G401 (cell line): ENCODE data around the gene PPP1R11. TPM values are rescaled to one million over a fixed set of nuclear protein-coding genes. Genes with fewer than 3 reads are reported as not detected.
"Not testable (repeated sequence)": the region's sequence is repeated elsewhere in the genome, so short reads cannot be mapped to it uniquely, and the experiment has no call there.

Experiments
- DNase-seq: peaks from one replicate; pipeline ENCODE4 v3.0.0-alpha.2; 2015; ENCODE audit warnings: low spot score
- in situ Hi-C: cut with HindIII; loops from 2 replicates; pipeline ENCODE4 v1.10.0; 2016; ENCODE audit warnings: low sequenced_read_pairs, mixed read lengths
- total RNA-seq: library from RNA; depleted of rRNA; stranded (reverse); fragments of >200 nt; shearing (Covaris generic); gene quantifications from 2 replicates; pipeline ENCODE4 v1.2.3, GENCODE V29; 2014; rRNA removed

The PPP1R11 gene
- total RNA-seq, 1 experiment from 2014 or later, result 29.3 TPM

DNA sequence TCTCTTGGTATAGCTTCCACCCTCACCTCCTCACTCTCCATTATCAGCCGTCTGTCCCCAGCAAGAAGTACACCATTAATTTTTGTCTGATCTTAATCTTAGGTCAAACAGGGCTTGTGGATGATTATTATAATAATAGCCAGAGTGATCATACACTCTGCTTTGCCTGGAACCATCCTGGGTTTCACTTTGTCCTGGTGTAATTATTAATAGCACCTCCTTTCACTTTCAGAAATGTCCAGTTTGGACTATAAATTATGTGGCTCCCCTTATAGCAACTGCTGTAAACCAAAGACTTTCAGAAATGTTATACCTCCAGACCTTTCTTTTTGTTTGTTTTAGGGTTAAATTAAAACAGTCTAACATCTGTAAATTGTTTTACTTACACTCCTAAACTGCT, 46.8 kb downstream of the PPP1R11 start:
- no peak for DNase-seq
- in situ Hi-C loops, result no loop called here

DNA sequence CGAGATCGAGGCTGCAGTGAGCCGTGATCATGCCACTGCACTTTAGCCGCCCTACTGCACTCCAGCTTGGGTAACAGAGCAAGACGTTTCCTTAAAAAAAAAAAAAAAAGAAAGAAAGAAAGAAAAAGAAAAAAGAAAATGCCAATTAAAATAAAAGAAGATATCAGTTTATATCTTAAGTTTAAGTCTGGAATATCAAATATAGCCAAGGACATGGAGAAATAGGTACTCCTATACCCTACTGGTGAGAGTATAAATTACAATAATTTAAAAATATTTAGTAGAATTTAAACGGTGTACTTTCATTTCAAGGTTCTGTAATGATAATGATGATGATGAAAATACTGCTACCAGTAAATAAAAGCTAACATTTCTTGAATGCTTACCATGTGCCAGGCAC, 49.7 kb downstream of the PPP1R11 start:
- no peak for DNase-seq
- in situ Hi-C loops, result no loop called here

DNA sequence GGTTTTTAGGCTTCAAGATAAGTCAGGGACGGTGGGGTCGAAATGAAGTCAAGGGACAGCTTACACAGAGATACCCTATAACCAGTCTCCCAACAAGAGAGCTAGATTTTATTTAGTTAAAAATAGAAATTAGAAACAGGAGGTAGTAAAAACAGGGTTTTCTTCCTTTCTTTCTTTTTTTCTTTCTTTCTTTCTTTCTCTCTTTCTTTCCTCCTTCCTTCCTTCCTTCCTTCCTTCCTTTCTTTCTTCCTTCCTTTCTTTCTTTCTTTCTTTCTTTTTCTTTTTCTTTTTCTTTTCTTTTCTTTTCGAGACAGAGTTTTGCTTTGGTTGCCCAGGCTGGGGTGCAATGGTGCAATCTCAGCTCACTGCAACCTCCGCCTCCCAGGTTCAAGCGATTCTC, 51.7 kb downstream of the PPP1R11 start:
- in situ Hi-C loops, DNase-seq: not testable (repeated sequence)

Other genes starting within 250 kb of the PPP1R11 start
- gene HLA-G, start 239.4 kb upstream of the PPP1R11 start, total RNA-seq, result not detected in 2 replicates
- gene HLA-A, start 124.7 kb upstream of the PPP1R11 start, total RNA-seq, result 59.4 and 61.4 TPM in 2 replicates
- gene POLR1H, start 5.9 kb upstream of the PPP1R11 start, total RNA-seq, result 48.2 and 50.3 TPM in 2 replicates
- not detected in 2 replicates for gene RNF39, start 8.6 kb downstream of the PPP1R11 start, total RNA-seq
- gene TRIM31, start 45.9 kb downstream of the PPP1R11 start, total RNA-seq, result not detected in 2 replicates
- not detected in 2 replicates for gene TRIM40, start 68.9 kb downstream of the PPP1R11 start, total RNA-seq
- not detected in 2 replicates for gene TRIM10, start 94.0 kb downstream of the PPP1R11 start, total RNA-seq
- not detected in 2 replicates for gene TRIM15, start 96.3 kb downstream of the PPP1R11 start, total RNA-seq
- 41.7 and 61.2 TPM in 2 replicates for gene TRIM26, start 146.2 kb downstream of the PPP1R11 start, total RNA-seq